ENCODE results near the gene GUK1. TPM values are rescaled to one million over a fixed set of nuclear protein-coding genes. Genes with fewer than 3 reads are reported as not detected.

GUK1 gene
- 100 to 1,000 TPM; 292 to 354 (median 305) TPM for total RNA-seq

- peaks cover 38 to 53% (median 51%) of the 10 kb centered on the region in 4 donors for H3K4me1 ChIP-seq
- peak; percentile 100 for DNase-seq (ENCODE audit: extremely low spot score)
- H3K9me3 ChIP-seq: no peaks in the 10 kb centered on the region
- H3K27me3 ChIP-seq: no peaks in the 10 kb centered on the region
- intact Hi-C loops (cut with DNase I): no loop called here
- peak within 1 kb of the TSS; percentile 81 to 96 (median 94) for H3K4me3 ChIP-seq
- WGBS: 0% methylated on average over 4 of the region's 95 CpGs
- H3K27ac ChIP-seq (replicated peaks in 1 of 4): peak within 1 kb of the TSS; percentile 94 to 99 (median 98)
- H3K36me3 ChIP-seq: peaks cover 0 to 12% (median 6%) of the 10 kb centered on the region in 4 donors
- TF ChIP-seq POLR2AphosphoS5 (IDR thresholded peaks at IDR 0.05): peak; percentile 96 to 99
- peak; percentile 82 for TF ChIP-seq EP300 (IDR thresholded peaks at IDR 0.05)
- peak in 2 of 3 experiments; percentile 29 for TF ChIP-seq CTCF (IDR thresholded peaks at IDR 0.05)
- peak; percentile 98 for TF ChIP-seq POLR2A (IDR thresholded peaks at IDR 0.05; ENCODE audit: low read depth)
Observed at GRCh38 chr1:228139931-228140723, at the start of gene GUK1. Gene GUK1 (plus strand): TSS chr1:228140279. CDS start chr1:228140303, 24 bp downstream.

- Histone ChIP-seq H3K27ac (replicated peaks in 1 of 4) (no peak overlapping the region), H3K9me3 (peaks cover 0 to 11% (median 7%) of the 10 kb centered on the region in 4 donors), H3K4me3 (no peak overlapping the region), H3K4me1 (peaks cover 76 to 88% (median 82%) of the 10 kb centered on the region in 4 donors), H3K36me3 (peaks cover 0 to 17% (median 6%) of the 10 kb centered on the region in 4 donors), H3K27me3 (no peaks in the 10 kb centered on the region)
- DNase-seq (ENCODE audit: extremely low spot score): no peak
- 26% methylated on average over 2 of the region's 2 CpGs for WGBS
- TF ChIP-seq POLR2AphosphoS5 (IDR thresholded peaks at IDR 0.05): no peak
- TF ChIP-seq EP300 (IDR thresholded peaks at IDR 0.05): no peak
- no peak for TF ChIP-seq POLR2A (IDR thresholded peaks at IDR 0.05; ENCODE audit: low read depth)
- no peak for TF ChIP-seq CTCF (IDR thresholded peaks at IDR 0.05)
- intact Hi-C loops (cut with DNase I): no loop called here
Observed at GRCh38 chr1:228090613-228091081, 49.4 kb upstream of the GUK1 start.

- H3K9me3 ChIP-seq: peaks cover 0 to 11% (median 7%) of the 10 kb centered on the region in 4 donors
- H3K4me1 ChIP-seq: peaks cover 74 to 88% (median 82%) of the 10 kb centered on the region in 4 donors
- TF ChIP-seq EP300 (IDR thresholded peaks at IDR 0.05): no peak
- no peak for TF ChIP-seq POLR2A (IDR thresholded peaks at IDR 0.05; ENCODE audit: low read depth)
- no peak for TF ChIP-seq POLR2AphosphoS5 (IDR thresholded peaks at IDR 0.05)
- no peak for TF ChIP-seq CTCF (IDR thresholded peaks at IDR 0.05)
- DNase-seq (ENCODE audit: extremely low spot score): no peak
- no peaks in the 10 kb centered on the region for H3K27me3 ChIP-seq
- no peak overlapping the region for H3K27ac ChIP-seq (replicated peaks in 1 of 4)
- H3K4me3 ChIP-seq: no peak overlapping the region
- H3K36me3 ChIP-seq: peaks cover 0 to 20% (median 8%) of the 10 kb centered on the region in 4 donors
- intact Hi-C loops (cut with DNase I): no loop called here
- 54% methylated on average over 4 of the region's 4 CpGs for WGBS
Observed at GRCh38 chr1:228091084-228091483, 49.0 kb upstream of the GUK1 start.

- 90% methylated on average over 9 of the region's 11 CpGs for WGBS
- Histone ChIP-seq H3K27ac (replicated peaks in 1 of 4) (no peak overlapping the region), H3K27me3 (no peaks in the 10 kb centered on the region), H3K4me1 (peaks cover 72 to 88% (median 82%) of the 10 kb centered on the region in 4 donors), H3K36me3 (peaks cover under 1 to 34% (median 22%) of the 10 kb centered on the region in 4 donors), H3K4me3 (no peak overlapping the region), H3K9me3 (peaks cover 0 to 11% (median 7%) of the 10 kb centered on the region in 4 donors)
- no peak for TF ChIP-seq CTCF (IDR thresholded peaks at IDR 0.05)
- no peak for TF ChIP-seq EP300 (IDR thresholded peaks at IDR 0.05)
- TF ChIP-seq POLR2A (IDR thresholded peaks at IDR 0.05; ENCODE audit: low read depth): no peak
- no peak for TF ChIP-seq POLR2AphosphoS5 (IDR thresholded peaks at IDR 0.05)
- intact Hi-C loops (cut with DNase I): no loop called here
- no peak for DNase-seq (ENCODE audit: extremely low spot score)
Observed at GRCh38 chr1:228092342-228093049, 47.6 kb upstream of the GUK1 start.

Data from esophagus muscularis mucosa (tissue), 4 donors.